ENCODE data around the gene PPID.

GRCh38 chr4:158728236-158728635, 5.0 kb upstream of the PPID start:
- TF ChIP-seq CTCF (conservative IDR thresholded peaks at IDR 0.05; ENCODE audit: low read depth, low read length) (no peak), EZH2 (IDR thresholded peaks at IDR 0.05; ENCODE audit: low read length, unreplicated experiment) (no peak)

Data from PC-3 (cell line).